ENCODE results near the gene TM4SF5. TPM values are rescaled to one million over a fixed set of nuclear protein-coding genes. Genes with fewer than 3 reads are reported as not detected.
A peak's percentile ranks its signal among the peaks of the same experiment; 100 is the strongest.
"Not testable (repeated sequence)": the region's sequence is repeated elsewhere in the genome, so short reads cannot be mapped to it uniquely, and the experiment has no call there.

Gene TM4SF5
- total RNA-seq, 2 donors from 2014 or later = 1.8 to 2.0 TPM

GRCh38 chr17:4818276-4818675, 46.6 kb downstream of the TM4SF5 start:
- H3K27ac ChIP-seq = no peak overlapping the region
- peaks cover 0 to 2% of the 10 kb centered on the region in 2 donors for H3K36me3 ChIP-seq (replicated peaks in 1 of 2; ENCODE audit: insufficient read depth in 1 of 2, low read depth in 2 of 2)
- intact Hi-C loops (cut with DNase I) = no loop called here
- H3K4me1 ChIP-seq = no peaks in the 10 kb centered on the region
- WGBS, 2 donors = 76 to 81% methylated on average over 4 to 12 of the region's 12 CpGs
- DNase-seq (no peak), ATAC-seq (no peak)
- H3K9me3 ChIP-seq = no peaks in the 10 kb centered on the region
- no peaks in the 10 kb centered on the region for H3K27me3 ChIP-seq
- H3K4me3 ChIP-seq = no peak overlapping the region
- no peak for TF ChIP-seq POLR2A (IDR thresholded peaks at IDR 0.05)
- no peak for TF ChIP-seq CTCF (IDR thresholded peaks at IDR 0.05)

GRCh38 chr17:4822835-4823234, 51.1 kb downstream of the TM4SF5 start:
- intact Hi-C loops (cut with DNase I) = no loop called here
- 89 to 94% methylated on average over 3 of the region's 3 CpGs for WGBS, 2 donors
- TF ChIP-seq CTCF (IDR thresholded peaks at IDR 0.05) (no peak), POLR2A (IDR thresholded peaks at IDR 0.05) (peak in 1 of 3 donors; percentile 3)
- no peaks in the 10 kb centered on the region for H3K9me3 ChIP-seq
- H3K4me3 ChIP-seq = no peak overlapping the region
- H3K27ac ChIP-seq = no peak overlapping the region
- DNase-seq = no peak
- ATAC-seq = no peak
- no peaks in the 10 kb centered on the region for H3K36me3 ChIP-seq (replicated peaks in 1 of 2; ENCODE audit: insufficient read depth in 1 of 2, low read depth in 2 of 2)
- H3K27me3 ChIP-seq = no peaks in the 10 kb centered on the region
- no peaks in the 10 kb centered on the region for H3K4me1 ChIP-seq

- Histone ChIP-seq H3K27ac (no peak overlapping the region), H3K36me3 (replicated peaks in 1 of 2; ENCODE audit: insufficient read depth in 1 of 2, low read depth in 2 of 2) (no peaks in the 10 kb centered on the region), H3K9me3 (no peaks in the 10 kb centered on the region), H3K4me1 (no peaks in the 10 kb centered on the region), H3K27me3 (no peaks in the 10 kb centered on the region), H3K4me3 (no peak overlapping the region)
- intact Hi-C loops (cut with DNase I) = no loop called here
- ATAC-seq (no peak), DNase-seq (no peak)
- no peak for TF ChIP-seq CTCF (IDR thresholded peaks at IDR 0.05)
- 45 to 57% methylated on average over 10 to 12 of the region's 12 CpGs for WGBS, 2 donors
These were observed 51.8 kb downstream of the TM4SF5 start for GRCh38 chr17:4823373-4824089.

GRCh38 chr17:4827399-4827798, 55.7 kb downstream of the TM4SF5 start:
- no peak for DNase-seq
- intact Hi-C loops (cut with DNase I) = no loop called here
- H3K36me3 ChIP-seq (replicated peaks in 1 of 2; ENCODE audit: insufficient read depth in 1 of 2, low read depth in 2 of 2) = no peaks in the 10 kb centered on the region
- no peak for TF ChIP-seq CTCF (IDR thresholded peaks at IDR 0.05)
- TF ChIP-seq POLR2A (IDR thresholded peaks at IDR 0.05) = no peak
- no peaks in the 10 kb centered on the region for H3K9me3 ChIP-seq
- no peaks in the 10 kb centered on the region for H3K4me1 ChIP-seq
- ATAC-seq = no peak
- no peak overlapping the region for H3K4me3 ChIP-seq
- no peak overlapping the region for H3K27ac ChIP-seq
- H3K27me3 ChIP-seq = no peaks in the 10 kb centered on the region
- WGBS, 2 donors = 74 to 77% methylated on average over 8 of the region's 8 CpGs

GRCh38 chr17:4832829-4833177, 61.1 kb downstream of the TM4SF5 start:
- WGBS, 2 donors = 0% methylated on average over 7 to 10 of the region's 17 CpGs

More at GRCh38 chr17:4832829-4833177, 61.1 kb downstream of the TM4SF5 start:
- H3K9me3 ChIP-seq; H3K36me3 ChIP-seq (replicated peaks in 1 of 2; ENCODE audit: insufficient read depth in 1 of 2, low read depth in 2 of 2); intact Hi-C loops (cut with DNase I); DNase-seq; H3K27me3 ChIP-seq: not testable (repeated sequence)
- Histone ChIP-seq H3K4me1 (peaks cover 38% of the 10 kb centered on the region), H3K4me3 (peak overlapping the region in 1 of 2 donors; percentile 71), H3K27ac (peak overlapping the region; percentile 78 to 96 (median 96))
- peak; percentile 14 for ATAC-seq

Other genes with a start within 250 kb of the TM4SF5 start
- gene MYBBP1A, start 216.5 kb upstream of the TM4SF5 start, total RNA-seq = 100 to 1,000 TPM in 1 of 2 donors, 10 to 100 TPM in 1; 37.9 to 105 TPM
- 10 to 100 TPM; 29.3 to 85.7 TPM for gene GGT6, start 211.3 kb upstream of the TM4SF5 start, total RNA-seq
- gene SMTNL2, start 187.4 kb upstream of the TM4SF5 start, total RNA-seq = under 1 TPM; 0.33 to 0.78 TPM
- gene ALOX15, start 130.2 kb upstream of the TM4SF5 start, total RNA-seq = not detected
- 10 to 100 TPM; 18.9 to 39.9 TPM for gene PELP1, start 67.7 kb upstream of the TM4SF5 start, total RNA-seq
- 10 to 100 TPM; 12.5 to 13.2 TPM for gene ARRB2, start 61.3 kb upstream of the TM4SF5 start, total RNA-seq
- 10 to 100 TPM; 20.8 to 23.3 TPM for gene MED11, start 40.5 kb upstream of the TM4SF5 start, total RNA-seq
- gene ZMYND15, start 32.1 kb upstream of the TM4SF5 start, total RNA-seq = 1 to 10 TPM in 1 of 2 donors, under 1 TPM in 1; 0.52 to 2.3 TPM
- gene CXCL16, start 32.0 kb upstream of the TM4SF5 start, total RNA-seq = 10 to 100 TPM in 1 of 2 donors, 1 to 10 TPM in 1; 3.6 to 27.5 TPM
- gene VMO1, start 14.5 kb downstream of the TM4SF5 start, total RNA-seq = not detected
- gene GLTPD2, start 17.1 kb downstream of the TM4SF5 start, total RNA-seq = not detected
- gene PSMB6, start 24.3 kb downstream of the TM4SF5 start, total RNA-seq = 10 to 100 TPM; 41.5 to 89.0 TPM
- gene PLD2, start 35.3 kb downstream of the TM4SF5 start, total RNA-seq = 10 to 100 TPM; 25.7 to 41.5 TPM
- 10 to 100 TPM; 32.7 to 66.6 TPM for gene MINK1, start 61.5 kb downstream of the TM4SF5 start, total RNA-seq
- gene C17orf107, start 127.7 kb downstream of the TM4SF5 start, total RNA-seq = 10 to 100 TPM in 1 of 2 donors, 1 to 10 TPM in 1; 5.2 to 11.9 TPM
- gene CHRNE, start 131.2 kb downstream of the TM4SF5 start, total RNA-seq = 1 to 10 TPM in 1 of 2 donors, under 1 TPM in 1; 0.33 to 1.8 TPM
- not detected for gene GP1BA, start 160.4 kb downstream of the TM4SF5 start, total RNA-seq
- 10 to 100 TPM; 23.7 to 33.2 TPM for gene SLC25A11, start 168.2 kb downstream of the TM4SF5 start, total RNA-seq
- 10 to 100 TPM; 23.1 to 37.6 TPM for gene RNF167, start 168.4 kb downstream of the TM4SF5 start, total RNA-seq
- 100 to 1,000 TPM; 164 to 180 TPM for gene PFN1, start 176.6 kb downstream of the TM4SF5 start, total RNA-seq
- 1 to 10 TPM; 3.3 to 3.6 TPM for gene ENO3, start 179.2 kb downstream of the TM4SF5 start, total RNA-seq
- gene SPAG7, start 195.9 kb downstream of the TM4SF5 start, total RNA-seq = 10 to 100 TPM; 26.2 to 29.0 TPM
- gene CAMTA2, start 215.8 kb downstream of the TM4SF5 start, total RNA-seq = 10 to 100 TPM; 17.1 to 48.8 TPM
- 1 to 10 TPM in 1 of 2 donors, not detected in 1; 1.0 TPM for gene INCA1, start 225.6 kb downstream of the TM4SF5 start, total RNA-seq
- 10 to 100 TPM; 43.1 to 54.4 TPM for gene KIF1C, start 226.1 kb downstream of the TM4SF5 start, total RNA-seq